ENCODE results near the gene DAAM1.

DNA sequence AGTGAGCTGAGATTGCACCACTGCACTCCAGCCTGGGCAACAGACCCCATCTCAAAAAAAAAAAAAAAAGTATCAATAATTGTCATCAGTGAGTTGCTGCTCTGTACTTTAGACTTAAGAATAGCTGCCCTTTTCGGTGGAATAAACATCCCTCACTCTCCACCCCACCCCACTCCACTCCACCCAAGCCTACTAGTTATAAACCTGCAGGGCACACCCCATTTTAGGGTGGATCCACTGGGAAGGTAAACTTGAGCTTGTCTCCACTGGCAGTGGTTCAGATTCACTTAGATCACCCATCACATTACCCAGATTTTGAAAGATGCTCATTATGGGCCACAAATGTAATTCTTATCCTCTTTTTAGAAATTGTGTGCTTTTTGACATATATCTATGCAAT, 170.3 kb downstream of the DAAM1 start:
- TF ChIP-seq, protein P1, sequence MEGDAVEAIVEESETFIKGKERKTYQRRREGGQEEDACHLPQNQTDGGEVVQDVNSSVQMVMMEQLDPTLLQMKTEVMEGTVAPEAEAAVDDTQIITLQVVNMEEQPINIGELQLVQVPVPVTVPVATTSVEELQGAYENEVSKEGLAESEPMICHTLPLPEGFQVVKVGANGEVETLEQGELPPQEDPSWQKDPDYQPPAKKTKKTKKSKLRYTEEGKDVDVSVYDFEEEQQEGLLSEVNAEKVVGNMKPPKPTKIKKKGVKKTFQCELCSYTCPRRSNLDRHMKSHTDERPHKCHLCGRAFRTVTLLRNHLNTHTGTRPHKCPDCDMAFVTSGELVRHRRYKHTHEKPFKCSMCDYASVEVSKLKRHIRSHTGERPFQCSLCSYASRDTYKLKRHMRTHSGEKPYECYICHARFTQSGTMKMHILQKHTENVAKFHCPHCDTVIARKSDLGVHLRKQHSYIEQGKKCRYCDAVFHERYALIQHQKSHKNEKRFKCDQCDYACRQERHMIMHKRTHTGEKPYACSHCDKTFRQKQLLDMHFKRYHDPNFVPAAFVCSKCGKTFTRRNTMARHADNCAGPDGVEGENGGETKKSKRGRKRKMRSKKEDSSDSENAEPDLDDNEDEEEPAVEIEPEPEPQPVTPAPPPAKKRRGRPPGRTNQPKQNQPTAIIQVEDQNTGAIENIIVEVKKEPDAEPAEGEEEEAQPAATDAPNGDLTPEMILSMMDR (conservative IDR thresholded peaks at IDR 0.05; ENCODE audit: low read depth, low read length): no peak
- TF ChIP-seq EZH2 (IDR thresholded peaks at IDR 0.05; ENCODE audit: borderline replicate concordance, low read depth, low read length, poor library complexity, severe bottlenecking): no peak
